Measurements from ENCODE around the gene TTLL4. TPM values are rescaled to one million over a fixed set of nuclear protein-coding genes. Genes with fewer than 3 reads are reported as not detected.

Gene TTLL4
- total RNA-seq, 1 donor from 2014 or later = 20.7 TPM

GRCh38 chr2:218703341-218703740 is 7.3 kb upstream of the TTLL4 start:
- H3K4me3 Mint-ChIP-seq (ENCODE audit: unreplicated experiment) = no peak overlapping the region
- H3K27ac Mint-ChIP-seq (ENCODE audit: unreplicated experiment) = no peak overlapping the region
- DNase-seq (ENCODE audit: low spot score) = no peak
- H3K4me1 Mint-ChIP-seq (ENCODE audit: low read depth) = no peaks in the 10 kb centered on the region
- TF ChIP-seq CTCF (IDR thresholded peaks at IDR 0.05) = no peak
- H3K9me3 Mint-ChIP-seq (ENCODE audit: low read depth) = no peaks in the 10 kb centered on the region
- H3K27me3 Mint-ChIP-seq (ENCODE audit: low read depth) = no peaks in the 10 kb centered on the region
- H3K36me3 Mint-ChIP-seq (ENCODE audit: low read depth) = peaks cover 15% of the 10 kb centered on the region

- no peak for DNase-seq (ENCODE audit: low spot score)
- H3K9me3 Mint-ChIP-seq (ENCODE audit: low read depth) = no peaks in the 10 kb centered on the region
- no peak overlapping the region for H3K27ac Mint-ChIP-seq (ENCODE audit: unreplicated experiment)
- H3K36me3 Mint-ChIP-seq (ENCODE audit: low read depth) = no peaks in the 10 kb centered on the region
- peaks cover 10% of the 10 kb centered on the region for H3K4me1 Mint-ChIP-seq (ENCODE audit: low read depth)
- no peak for TF ChIP-seq CTCF (IDR thresholded peaks at IDR 0.05)
- H3K4me3 Mint-ChIP-seq (ENCODE audit: unreplicated experiment) = no peak overlapping the region
- H3K27me3 Mint-ChIP-seq (ENCODE audit: low read depth) = no peaks in the 10 kb centered on the region
These were observed 2.5 kb upstream of the TTLL4 start for GRCh38 chr2:218708086-218708485.

- Mint-ChIP-seq H3K4me3 (ENCODE audit: unreplicated experiment) (no peak overlapping the region), H3K27ac (ENCODE audit: unreplicated experiment) (no peak overlapping the region), H3K27me3 (ENCODE audit: low read depth) (no peaks in the 10 kb centered on the region), H3K36me3 (ENCODE audit: low read depth) (no peaks in the 10 kb centered on the region), H3K9me3 (ENCODE audit: low read depth) (no peaks in the 10 kb centered on the region), H3K4me1 (ENCODE audit: low read depth) (peaks cover 10% of the 10 kb centered on the region)
- TF ChIP-seq CTCF (IDR thresholded peaks at IDR 0.05) = no peak
- DNase-seq (ENCODE audit: low spot score) = no peak
These were observed 727 bp upstream of the TTLL4 start for GRCh38 chr2:218709908-218710307.

- no peaks in the 10 kb centered on the region for H3K27me3 Mint-ChIP-seq (ENCODE audit: low read depth)
- peaks cover 10% of the 10 kb centered on the region for H3K4me1 Mint-ChIP-seq (ENCODE audit: low read depth)
- DNase-seq (ENCODE audit: low spot score) = no peak
- no peaks in the 10 kb centered on the region for H3K9me3 Mint-ChIP-seq (ENCODE audit: low read depth)
- no peak for TF ChIP-seq CTCF (IDR thresholded peaks at IDR 0.05)
- H3K36me3 Mint-ChIP-seq (ENCODE audit: low read depth) = no peaks in the 10 kb centered on the region
- H3K4me3 Mint-ChIP-seq (ENCODE audit: unreplicated experiment) = peak overlapping the region; percentile 98
- H3K27ac Mint-ChIP-seq (ENCODE audit: unreplicated experiment) = peak overlapping the region; percentile 98
These were observed 325 bp upstream of the TTLL4 start for GRCh38 chr2:218710334-218710686.

GRCh38 chr2:218711550-218711929 is 905 bp downstream of the TTLL4 start:
- no peak for DNase-seq (ENCODE audit: low spot score)
- peaks cover 2% of the 10 kb centered on the region for H3K36me3 Mint-ChIP-seq (ENCODE audit: low read depth)

More at GRCh38 chr2:218711550-218711929, 905 bp downstream of the TTLL4 start:
- H3K4me3 Mint-ChIP-seq (ENCODE audit: unreplicated experiment) = peak overlapping the region; percentile 98
- H3K27me3 Mint-ChIP-seq (ENCODE audit: low read depth) = no peaks in the 10 kb centered on the region
- H3K9me3 Mint-ChIP-seq (ENCODE audit: low read depth) = no peaks in the 10 kb centered on the region
- peaks cover 10% of the 10 kb centered on the region for H3K4me1 Mint-ChIP-seq (ENCODE audit: low read depth)
- peak overlapping the region; percentile 98 for H3K27ac Mint-ChIP-seq (ENCODE audit: unreplicated experiment)
- no peak for TF ChIP-seq CTCF (IDR thresholded peaks at IDR 0.05)
